Calu3 (cell line): ENCODE measurements around the gene TSEN2. TPM values are rescaled to one million over a fixed set of nuclear protein-coding genes. Genes with fewer than 3 reads are reported as not detected.

Experiments
- BruUV-seq: library from RNA; stranded (reverse); fragments of 400-500 nt; replicated peaks from 2 replicates; lab custom pipeline; 2021; lab: Mats Ljungman, UMichigan
- CTCF ChIA-PET: fragments of 300-600 bp; sonication (Branson Sonifier 250); formaldehyde crosslinking; loops from one replicate; lab custom pipeline; 2022; ENCODE audit warnings: antibody characterized with exemption; lab: Charles Lee
- DNase-seq: peaks from one replicate; pipeline ENCODE4 v3.0.0; 2022
- H3K27ac Mint-ChIP-seq: one replicate; pipeline ENCODE4 v1.8.0; 2022; ENCODE audit warnings: mixed read lengths; ENCODE audit not compliant: unreplicated experiment
- H3K27me3 Mint-ChIP-seq: one replicate; pipeline ENCODE4 v1.8.0; 2022; ENCODE audit warnings: mixed read lengths; ENCODE audit not compliant: unreplicated experiment
- H3K36me3 Mint-ChIP-seq: one replicate; pipeline ENCODE4 v1.8.0; 2022; ENCODE audit warnings: mild to moderate bottlenecking, moderate library complexity, mixed read lengths; ENCODE audit not compliant: insufficient read depth, unreplicated experiment
- H3K4me1 Mint-ChIP-seq: one replicate; pipeline ENCODE4 v1.8.0; 2022; ENCODE audit warnings: mild to moderate bottlenecking, low read depth, mixed read lengths; ENCODE audit not compliant: unreplicated experiment
- H3K4me3 Mint-ChIP-seq: one replicate; pipeline ENCODE4 v1.8.0; 2022; ENCODE audit warnings: mild to moderate bottlenecking, low read depth, moderate library complexity, mixed read lengths; ENCODE audit not compliant: unreplicated experiment
- H3K9me3 Mint-ChIP-seq: one replicate; pipeline ENCODE4 v1.8.0; 2022; ENCODE audit warnings: low read depth, mixed read lengths; ENCODE audit not compliant: unreplicated experiment
- intact Hi-C: fragments of 100-400 bp; cut with micrococcal nuclease; formaldehyde crosslinking; loops from one replicate; pipeline ENCODE4 v1.10.0; 2022; ENCODE audit not compliant: unreplicated experiment
- total RNA-seq: library from RNA; stranded (reverse); gene quantifications from 2 replicates; pipeline ENCODE4 v1.2.3, GENCODE V29; 2022
- TF ChIP-seq, protein P1 (sequence below): fragments of 200-600 bp; IDR thresholded peaks from one replicate; pipeline ENCODE4 v1.8.0; 2022; ENCODE audit warnings: antibody characterized with exemption; ENCODE audit not compliant: unreplicated experiment

Gene TSEN2
- total RNA-seq, 1 experiment from 2014 or later = 26.7 TPM

DNA sequence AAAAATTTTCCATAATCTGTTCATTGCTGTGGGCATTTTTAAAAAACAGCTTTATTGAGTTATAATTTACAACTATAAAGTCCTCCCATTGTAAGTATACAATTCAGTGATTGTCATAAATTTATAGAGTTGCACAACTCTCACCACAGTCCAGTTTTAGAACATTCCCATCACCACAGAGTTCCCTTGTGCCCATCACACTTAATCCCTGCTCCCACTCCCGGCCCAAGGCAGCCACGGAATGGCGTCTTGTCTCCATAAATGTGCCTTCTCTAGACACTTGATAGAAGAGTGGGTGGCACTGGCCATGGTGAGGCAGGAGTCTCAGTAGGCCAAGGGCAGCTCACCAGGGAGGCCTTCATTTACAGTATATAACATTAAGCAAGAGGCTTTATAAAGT is 6.3 kb downstream of the TSEN2 start:
- H3K4me3 Mint-ChIP-seq = no peak overlapping the region
- H3K36me3 Mint-ChIP-seq = peaks cover 11% of the 10 kb centered on the region
- H3K27me3 Mint-ChIP-seq = no peaks in the 10 kb centered on the region
- no TSS peak for BruUV-seq
- H3K27ac Mint-ChIP-seq = no peak overlapping the region
- H3K4me1 Mint-ChIP-seq = peaks cover 12% of the 10 kb centered on the region
- intact Hi-C loops = no loop called here
- DNase-seq = no peak
- CTCF ChIA-PET = no interaction called here
- TF ChIP-seq, protein P1, sequence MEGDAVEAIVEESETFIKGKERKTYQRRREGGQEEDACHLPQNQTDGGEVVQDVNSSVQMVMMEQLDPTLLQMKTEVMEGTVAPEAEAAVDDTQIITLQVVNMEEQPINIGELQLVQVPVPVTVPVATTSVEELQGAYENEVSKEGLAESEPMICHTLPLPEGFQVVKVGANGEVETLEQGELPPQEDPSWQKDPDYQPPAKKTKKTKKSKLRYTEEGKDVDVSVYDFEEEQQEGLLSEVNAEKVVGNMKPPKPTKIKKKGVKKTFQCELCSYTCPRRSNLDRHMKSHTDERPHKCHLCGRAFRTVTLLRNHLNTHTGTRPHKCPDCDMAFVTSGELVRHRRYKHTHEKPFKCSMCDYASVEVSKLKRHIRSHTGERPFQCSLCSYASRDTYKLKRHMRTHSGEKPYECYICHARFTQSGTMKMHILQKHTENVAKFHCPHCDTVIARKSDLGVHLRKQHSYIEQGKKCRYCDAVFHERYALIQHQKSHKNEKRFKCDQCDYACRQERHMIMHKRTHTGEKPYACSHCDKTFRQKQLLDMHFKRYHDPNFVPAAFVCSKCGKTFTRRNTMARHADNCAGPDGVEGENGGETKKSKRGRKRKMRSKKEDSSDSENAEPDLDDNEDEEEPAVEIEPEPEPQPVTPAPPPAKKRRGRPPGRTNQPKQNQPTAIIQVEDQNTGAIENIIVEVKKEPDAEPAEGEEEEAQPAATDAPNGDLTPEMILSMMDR = no peak
- H3K9me3 Mint-ChIP-seq = no peaks in the 10 kb centered on the region

DNA sequence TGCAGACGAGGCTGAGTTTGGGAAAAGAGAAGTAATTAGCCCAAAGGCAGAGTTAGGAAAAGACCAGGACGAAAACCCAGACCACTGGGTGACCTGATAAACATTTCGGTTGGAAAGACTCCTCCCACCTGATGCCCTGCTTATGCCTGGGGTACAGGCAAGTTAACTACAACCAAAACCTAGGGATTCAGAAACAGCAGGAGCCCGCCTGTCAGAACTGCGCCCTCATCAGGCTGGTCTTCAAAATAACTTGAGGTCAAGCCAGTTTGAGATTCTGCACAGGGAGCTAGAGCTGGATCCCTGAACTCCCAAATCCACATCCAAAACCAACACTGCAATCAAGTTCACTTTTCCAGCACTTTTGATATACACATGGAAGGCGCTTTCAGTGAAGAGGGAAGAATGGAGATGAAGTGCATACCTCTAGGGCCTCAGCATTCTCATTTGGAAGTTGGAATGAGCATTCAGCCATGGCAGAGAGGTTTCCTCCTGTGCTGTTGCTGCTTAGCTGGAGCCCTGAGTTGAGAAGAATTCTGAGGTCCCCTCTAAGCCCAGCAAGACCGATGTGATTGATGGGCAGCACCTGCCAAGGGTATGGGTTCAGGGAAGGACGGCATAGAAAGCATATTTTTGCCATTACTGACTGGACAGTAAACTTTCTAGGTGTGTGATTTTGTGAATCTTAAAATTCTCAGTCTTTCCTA is 11.6 kb downstream of the TSEN2 start:
- intact Hi-C loops = no loop called here
- no peaks in the 10 kb centered on the region for H3K27me3 Mint-ChIP-seq
- BruUV-seq = no TSS peak
- no peak for DNase-seq
- no peaks in the 10 kb centered on the region for H3K9me3 Mint-ChIP-seq
- no peak overlapping the region for H3K4me3 Mint-ChIP-seq
- TF ChIP-seq, protein P1 = no peak
- peaks cover 13% of the 10 kb centered on the region for H3K36me3 Mint-ChIP-seq
- CTCF ChIA-PET = no interaction called here
- H3K4me1 Mint-ChIP-seq = no peaks in the 10 kb centered on the region
- H3K27ac Mint-ChIP-seq = no peak overlapping the region

DNA sequence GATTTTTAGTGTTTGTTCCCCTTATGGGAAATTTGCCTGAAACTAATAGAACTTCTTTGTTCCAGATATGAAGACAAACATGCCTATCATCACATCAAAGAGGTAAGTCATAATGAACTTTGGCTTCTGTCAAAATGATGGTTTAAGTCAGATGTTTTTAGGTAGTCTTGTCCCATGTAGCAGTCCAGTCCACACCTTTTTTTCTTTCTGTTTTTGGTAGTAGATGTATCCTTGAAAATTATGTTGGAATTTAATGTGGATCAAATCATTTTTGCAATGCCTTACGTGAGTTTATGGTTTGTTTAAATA is 12.1 kb downstream of the TSEN2 start:
- no peak overlapping the region for H3K4me3 Mint-ChIP-seq
- no TSS peak for BruUV-seq
- intact Hi-C loops = no loop called here
- DNase-seq = no peak
- H3K27me3 Mint-ChIP-seq = no peaks in the 10 kb centered on the region
- peaks cover 13% of the 10 kb centered on the region for H3K36me3 Mint-ChIP-seq
- TF ChIP-seq, protein P1 = no peak
- H3K9me3 Mint-ChIP-seq = no peaks in the 10 kb centered on the region
- no peak overlapping the region for H3K27ac Mint-ChIP-seq
- no peaks in the 10 kb centered on the region for H3K4me1 Mint-ChIP-seq
- CTCF ChIA-PET = no interaction called here

DNA sequence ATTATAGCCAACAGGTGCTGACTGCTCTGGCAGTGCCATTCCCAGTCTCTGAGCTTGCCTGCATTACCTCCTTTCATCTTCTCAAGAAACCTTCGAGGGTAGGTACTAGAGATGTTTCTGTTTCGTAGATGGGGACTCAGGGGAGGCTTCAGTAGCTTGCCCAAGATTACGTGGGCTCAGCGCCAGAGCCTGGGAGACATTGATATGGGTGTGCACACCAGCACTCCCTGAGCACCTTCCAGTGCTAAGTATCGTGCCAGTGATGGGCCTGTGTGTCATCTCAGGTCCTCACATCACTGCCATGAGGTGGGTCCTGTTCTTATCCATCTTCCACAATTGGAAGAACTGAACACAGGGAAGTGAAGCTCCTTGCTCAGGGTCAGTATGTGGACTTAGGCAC is 15.2 kb downstream of the TSEN2 start:
- no peak for DNase-seq
- Mint-ChIP-seq H3K4me1 (no peaks in the 10 kb centered on the region), H3K27me3 (no peaks in the 10 kb centered on the region), H3K9me3 (no peaks in the 10 kb centered on the region), H3K4me3 (no peak overlapping the region), H3K27ac (no peak overlapping the region), H3K36me3 (peaks cover 35% of the 10 kb centered on the region)
- BruUV-seq = no TSS peak
- intact Hi-C loops = no loop called here
- CTCF ChIA-PET = no interaction called here
- TF ChIP-seq, protein P1 = no peak
